OCI-LY3 (cell line): ENCODE data around the gene TIRAP.

Source experiments
- CTCF ChIP-seq: fragments of 200-600, 300-600 bp; sonication (generic); IDR thresholded peaks from 2 replicates; pipeline ENCODE4 v1.5.1; 2014; ENCODE audit warnings: antibody characterized with exemption, low read length, low read depth
- EZH2phosphoT487 ChIP-seq: fragments of 200-600 bp; shearing (Covaris generic); IDR thresholded peaks from 2 replicates; pipeline ENCODE4 v1.6.1; 2018; ENCODE audit warnings: antibody characterized with exemption, mixed run types, low read depth

- TF ChIP-seq CTCF, result no peak
- no peak for TF ChIP-seq EZH2phosphoT487
These were observed 14.6 kb upstream of the TIRAP start for GRCh38 chr11:126268361-126268707.
